GM18526 (cell line): ENCODE data around the gene TRMT1.

ENCODE experiments used
- POLR2A ChIP-seq: IDR thresholded peaks from 3 replicates; pipeline ENCODE4 v1.6.1; 2011; ENCODE audit not compliant: insufficient read length; ENCODE audit errors: extremely low read depth

The TRMT1 gene

GRCh38 chr19:13094771-13095392, 21.7 kb downstream of the TRMT1 start:
- TF ChIP-seq POLR2A, result no peak

GRCh38 chr19:13094106-13094504, 22.4 kb downstream of the TRMT1 start:
- no peak for TF ChIP-seq POLR2A

GRCh38 chr19:13093407-13094105, 23.0 kb downstream of the TRMT1 start:
- TF ChIP-seq POLR2A, result no peak

- no peak for TF ChIP-seq POLR2A
Measured at GRCh38 chr19:13092606-13093235, 23.8 kb downstream of the TRMT1 start.

- TF ChIP-seq POLR2A, result no peak
Measured at GRCh38 chr19:13092158-13092543, 24.4 kb downstream of the TRMT1 start.

- TF ChIP-seq POLR2A, result no peak
Measured at GRCh38 chr19:13091400-13092157, 25.0 kb downstream of the TRMT1 start.

- TF ChIP-seq POLR2A, result no peak
Measured at GRCh38 chr19:13090511-13091231, 25.9 kb downstream of the TRMT1 start.

GRCh38 chr19:13089857-13090507, 26.6 kb downstream of the TRMT1 start:
- no peak for TF ChIP-seq POLR2A

GRCh38 chr19:13089139-13089856, 27.2 kb downstream of the TRMT1 start:
- TF ChIP-seq POLR2A, result no peak

GRCh38 chr19:13087795-13088537, 28.6 kb downstream of the TRMT1 start:
- no peak for TF ChIP-seq POLR2A

GRCh38 chr19:13087295-13087694, 29.2 kb downstream of the TRMT1 start:
- TF ChIP-seq POLR2A, result no peak

- TF ChIP-seq POLR2A, result no peak
Measured at GRCh38 chr19:13086341-13086740, 30.2 kb downstream of the TRMT1 start.

GRCh38 chr19:13085666-13086065, 30.9 kb downstream of the TRMT1 start:
- no peak for TF ChIP-seq POLR2A
